C4-2B (cell line): ENCODE data around the gene CRYGN.

ENCODE experiments used
- ZFX ChIP-seq: fragments of 450-650 bp; IDR thresholded peaks from 2 replicates; pipeline ENCODE4 v1.6.1; 2017
- TF ChIP-seq, protein P1 (sequence below): fragments of 450-650 bp; conservative IDR thresholded peaks from 2 replicates; pipeline ENCODE4 v1.5.1; 2017; ENCODE audit warnings: mild to moderate bottlenecking

DNA sequence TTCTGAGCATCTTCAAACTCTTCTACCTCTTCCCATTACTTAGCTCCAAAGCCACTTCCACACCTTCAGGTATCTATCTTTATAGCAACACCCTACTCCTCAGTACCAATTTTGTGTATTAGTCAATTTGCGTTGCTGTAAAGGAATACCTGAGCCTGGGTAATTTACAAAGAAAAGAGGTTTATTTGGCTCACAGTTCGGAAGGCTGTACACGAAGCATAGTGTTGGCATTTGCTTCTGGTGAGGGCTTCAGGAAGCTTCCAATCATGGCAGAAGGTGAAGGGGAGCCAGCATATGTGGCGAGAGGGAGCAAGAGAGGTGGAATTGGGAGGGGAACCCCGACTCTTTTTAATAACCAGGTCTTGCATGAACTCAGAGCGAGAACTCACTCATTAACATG is 17.6 kb upstream of the CRYGN start:
- TF ChIP-seq, protein P1, sequence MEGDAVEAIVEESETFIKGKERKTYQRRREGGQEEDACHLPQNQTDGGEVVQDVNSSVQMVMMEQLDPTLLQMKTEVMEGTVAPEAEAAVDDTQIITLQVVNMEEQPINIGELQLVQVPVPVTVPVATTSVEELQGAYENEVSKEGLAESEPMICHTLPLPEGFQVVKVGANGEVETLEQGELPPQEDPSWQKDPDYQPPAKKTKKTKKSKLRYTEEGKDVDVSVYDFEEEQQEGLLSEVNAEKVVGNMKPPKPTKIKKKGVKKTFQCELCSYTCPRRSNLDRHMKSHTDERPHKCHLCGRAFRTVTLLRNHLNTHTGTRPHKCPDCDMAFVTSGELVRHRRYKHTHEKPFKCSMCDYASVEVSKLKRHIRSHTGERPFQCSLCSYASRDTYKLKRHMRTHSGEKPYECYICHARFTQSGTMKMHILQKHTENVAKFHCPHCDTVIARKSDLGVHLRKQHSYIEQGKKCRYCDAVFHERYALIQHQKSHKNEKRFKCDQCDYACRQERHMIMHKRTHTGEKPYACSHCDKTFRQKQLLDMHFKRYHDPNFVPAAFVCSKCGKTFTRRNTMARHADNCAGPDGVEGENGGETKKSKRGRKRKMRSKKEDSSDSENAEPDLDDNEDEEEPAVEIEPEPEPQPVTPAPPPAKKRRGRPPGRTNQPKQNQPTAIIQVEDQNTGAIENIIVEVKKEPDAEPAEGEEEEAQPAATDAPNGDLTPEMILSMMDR = no peak
- TF ChIP-seq ZFX = no peak
